Measurements from ENCODE around the gene HDAC9. TPM values are rescaled to one million over a fixed set of nuclear protein-coding genes. Genes with fewer than 3 reads are reported as not detected.

Gene HDAC9
- total RNA-seq, 1 donor from 2014 or later: 27.6 TPM

DNA sequence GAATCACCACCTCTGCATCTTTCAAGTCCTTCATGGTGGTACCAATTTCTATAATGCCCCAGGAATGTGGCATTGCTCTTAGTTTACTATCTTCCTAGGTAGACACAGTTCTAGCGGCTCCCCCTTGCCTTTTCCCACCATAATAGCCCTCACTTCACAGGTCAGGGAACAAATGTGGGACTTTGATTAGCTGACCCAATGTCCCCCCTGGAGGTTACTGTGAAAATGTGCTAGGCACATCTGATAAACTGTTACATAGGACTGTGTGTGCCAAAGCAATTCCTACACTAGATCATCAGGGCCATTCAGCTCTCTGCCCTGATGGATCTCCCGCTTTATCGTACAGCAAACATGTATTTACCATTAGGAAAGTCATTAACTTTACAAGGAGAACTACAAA lies 527.9 kb downstream of the HDAC9 start:
- FAIRE-seq (peak; percentile 5), DNase-seq (ENCODE audit: low read depth) (no peak)
- H3K4me1 Mint-ChIP-seq (ENCODE audit: low read depth, unreplicated experiment): peaks cover 24% of the 10 kb centered on the region
- Histone ChIP-seq H3K79me2 (ENCODE audit: insufficient read depth, low read length) (no peaks in the 10 kb centered on the region), H3K27ac (ENCODE audit: low read depth, low read length) (peak overlapping the region; percentile 34), H4K20me1 (ENCODE audit: insufficient read depth, low read length) (no peaks in the 10 kb centered on the region), H3K4me1 (ENCODE audit: insufficient read depth, low read length) (peaks cover 21% of the 10 kb centered on the region), H3K4me2 (ENCODE audit: low read length) (peak overlapping the region; percentile 34), H2AFZ (ENCODE audit: low read depth, low read length) (no peak overlapping the region), H3K27me3 (ENCODE audit: insufficient read depth, low read length) (no peaks in the 10 kb centered on the region), H3K9me3 (ENCODE audit: insufficient read depth, low read depth, low read length) (no peaks in the 10 kb centered on the region), H3K4me3 (ENCODE audit: insufficient read depth, low read depth, low read length) (no peak overlapping the region), H3K9ac (ENCODE audit: low read length) (no peak overlapping the region), H3K36me3 (ENCODE audit: insufficient read depth, low read length) (no peaks in the 10 kb centered on the region)
- peaks cover under 1% of the 10 kb centered on the region for H3K36me3 Mint-ChIP-seq (ENCODE audit: low read depth, unreplicated experiment)
- peak overlapping the region; percentile 89 for H3K27ac Mint-ChIP-seq (ENCODE audit: unreplicated experiment)
- no peaks in the 10 kb centered on the region for H3K27me3 Mint-ChIP-seq (ENCODE audit: low read depth, unreplicated experiment)
- TF ChIP-seq EZH2 (IDR thresholded peaks at IDR 0.05; ENCODE audit: insufficient read depth, low read length): no peak
- TF ChIP-seq, protein P1, sequence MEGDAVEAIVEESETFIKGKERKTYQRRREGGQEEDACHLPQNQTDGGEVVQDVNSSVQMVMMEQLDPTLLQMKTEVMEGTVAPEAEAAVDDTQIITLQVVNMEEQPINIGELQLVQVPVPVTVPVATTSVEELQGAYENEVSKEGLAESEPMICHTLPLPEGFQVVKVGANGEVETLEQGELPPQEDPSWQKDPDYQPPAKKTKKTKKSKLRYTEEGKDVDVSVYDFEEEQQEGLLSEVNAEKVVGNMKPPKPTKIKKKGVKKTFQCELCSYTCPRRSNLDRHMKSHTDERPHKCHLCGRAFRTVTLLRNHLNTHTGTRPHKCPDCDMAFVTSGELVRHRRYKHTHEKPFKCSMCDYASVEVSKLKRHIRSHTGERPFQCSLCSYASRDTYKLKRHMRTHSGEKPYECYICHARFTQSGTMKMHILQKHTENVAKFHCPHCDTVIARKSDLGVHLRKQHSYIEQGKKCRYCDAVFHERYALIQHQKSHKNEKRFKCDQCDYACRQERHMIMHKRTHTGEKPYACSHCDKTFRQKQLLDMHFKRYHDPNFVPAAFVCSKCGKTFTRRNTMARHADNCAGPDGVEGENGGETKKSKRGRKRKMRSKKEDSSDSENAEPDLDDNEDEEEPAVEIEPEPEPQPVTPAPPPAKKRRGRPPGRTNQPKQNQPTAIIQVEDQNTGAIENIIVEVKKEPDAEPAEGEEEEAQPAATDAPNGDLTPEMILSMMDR (IDR thresholded peaks at IDR 0.05; ENCODE audit: insufficient read depth, low read depth, low read length): no peak
- no peak overlapping the region for H3K4me3 Mint-ChIP-seq (ENCODE audit: unreplicated experiment)
- peaks cover 4% of the 10 kb centered on the region for H3K9me3 Mint-ChIP-seq (ENCODE audit: unreplicated experiment)

DNA sequence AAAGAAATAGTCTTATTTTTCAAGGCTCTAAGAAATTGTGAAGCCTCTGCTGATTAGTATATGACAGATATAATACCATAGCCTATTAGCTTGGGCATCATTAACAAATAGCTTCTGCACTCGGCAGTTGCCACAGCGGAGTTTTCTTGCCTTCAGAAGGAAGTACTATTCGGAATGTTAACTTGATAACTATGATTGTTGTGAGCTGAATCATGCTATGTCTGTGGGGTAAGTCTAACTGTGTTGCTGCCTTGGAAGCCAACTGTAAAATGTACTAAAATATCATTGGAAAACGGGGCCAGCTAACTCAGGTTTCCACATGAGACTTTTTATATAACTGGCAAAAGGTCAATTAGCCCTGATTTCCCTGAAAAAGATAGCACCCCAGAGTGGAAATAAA lies 528.7 kb downstream of the HDAC9 start:
- Mint-ChIP-seq H3K27me3 (ENCODE audit: low read depth, unreplicated experiment) (no peaks in the 10 kb centered on the region), H3K4me1 (ENCODE audit: low read depth, unreplicated experiment) (peaks cover 24% of the 10 kb centered on the region), H3K27ac (ENCODE audit: unreplicated experiment) (peak overlapping the region; percentile 89), H3K36me3 (ENCODE audit: low read depth, unreplicated experiment) (no peaks in the 10 kb centered on the region), H3K9me3 (ENCODE audit: unreplicated experiment) (peaks cover 4% of the 10 kb centered on the region), H3K4me3 (ENCODE audit: unreplicated experiment) (no peak overlapping the region)
- no peaks in the 10 kb centered on the region for H3K9me3 ChIP-seq (ENCODE audit: insufficient read depth, low read depth, low read length)
- H3K79me2 ChIP-seq (ENCODE audit: insufficient read depth, low read length): no peaks in the 10 kb centered on the region
- no peaks in the 10 kb centered on the region for H4K20me1 ChIP-seq (ENCODE audit: insufficient read depth, low read length)
- DNase-seq (ENCODE audit: low read depth) (peak; percentile 93), FAIRE-seq (peak; percentile 83)
- peak overlapping the region; percentile 34 for H3K4me2 ChIP-seq (ENCODE audit: low read length)
- no peak overlapping the region for H3K9ac ChIP-seq (ENCODE audit: low read length)
- H3K27me3 ChIP-seq (ENCODE audit: insufficient read depth, low read length): no peaks in the 10 kb centered on the region
- peaks cover 21% of the 10 kb centered on the region for H3K4me1 ChIP-seq (ENCODE audit: insufficient read depth, low read length)
- H2AFZ ChIP-seq (ENCODE audit: low read depth, low read length): peak overlapping the region; percentile 7
- H3K27ac ChIP-seq (ENCODE audit: low read depth, low read length): peak overlapping the region; percentile 22
- TF ChIP-seq EZH2 (IDR thresholded peaks at IDR 0.05; ENCODE audit: insufficient read depth, low read length): no peak
- TF ChIP-seq, protein P1 (IDR thresholded peaks at IDR 0.05; ENCODE audit: insufficient read depth, low read depth, low read length): no peak
- no peak overlapping the region for H3K4me3 ChIP-seq (ENCODE audit: insufficient read depth, low read depth, low read length)
- H3K36me3 ChIP-seq (ENCODE audit: insufficient read depth, low read length): no peaks in the 10 kb centered on the region

DNA sequence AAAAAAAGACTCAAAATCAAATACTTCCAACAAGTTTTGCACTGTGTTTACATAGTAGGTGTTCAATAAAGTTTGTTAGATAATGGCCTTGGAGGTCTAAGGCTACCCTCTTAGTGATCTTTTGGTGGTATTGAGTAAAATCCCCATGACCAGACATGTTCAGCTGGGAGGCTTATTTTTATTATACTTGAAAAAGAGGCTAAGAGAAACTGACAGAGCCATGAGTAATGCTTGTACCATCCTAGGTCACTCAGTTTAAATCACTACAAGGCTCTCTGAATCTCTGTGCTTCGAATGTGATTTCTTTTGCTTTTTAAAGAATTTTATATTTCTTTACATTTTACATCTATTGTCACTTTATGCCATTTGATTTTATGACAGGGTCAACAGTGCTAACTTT lies 531.3 kb downstream of the HDAC9 start:
- FAIRE-seq (peak; percentile 83), DNase-seq (ENCODE audit: low read depth) (peak; percentile 40)
- Mint-ChIP-seq H3K27me3 (ENCODE audit: low read depth, unreplicated experiment) (no peaks in the 10 kb centered on the region), H3K4me3 (ENCODE audit: unreplicated experiment) (no peak overlapping the region), H3K36me3 (ENCODE audit: low read depth, unreplicated experiment) (no peaks in the 10 kb centered on the region), H3K27ac (ENCODE audit: unreplicated experiment) (peak overlapping the region; percentile 13), H3K9me3 (ENCODE audit: unreplicated experiment) (peaks cover 4% of the 10 kb centered on the region), H3K4me1 (ENCODE audit: low read depth, unreplicated experiment) (peaks cover 25% of the 10 kb centered on the region)
- no peak overlapping the region for H3K4me2 ChIP-seq (ENCODE audit: low read length)
- H3K27ac ChIP-seq (ENCODE audit: low read depth, low read length): peak overlapping the region; percentile 1
- no peak overlapping the region for H2AFZ ChIP-seq (ENCODE audit: low read depth, low read length)
- no peaks in the 10 kb centered on the region for H3K9me3 ChIP-seq (ENCODE audit: insufficient read depth, low read depth, low read length)
- no peaks in the 10 kb centered on the region for H3K79me2 ChIP-seq (ENCODE audit: insufficient read depth, low read length)
- peaks cover 11% of the 10 kb centered on the region for H3K4me1 ChIP-seq (ENCODE audit: insufficient read depth, low read length)
- H4K20me1 ChIP-seq (ENCODE audit: insufficient read depth, low read length): no peaks in the 10 kb centered on the region
- no peaks in the 10 kb centered on the region for H3K36me3 ChIP-seq (ENCODE audit: insufficient read depth, low read length)
- H3K4me3 ChIP-seq (ENCODE audit: insufficient read depth, low read depth, low read length): no peak overlapping the region
- H3K27me3 ChIP-seq (ENCODE audit: insufficient read depth, low read length): no peaks in the 10 kb centered on the region
- H3K9ac ChIP-seq (ENCODE audit: low read length): no peak overlapping the region
- TF ChIP-seq, protein P1 (IDR thresholded peaks at IDR 0.05; ENCODE audit: insufficient read depth, low read depth, low read length): no peak
- TF ChIP-seq EZH2 (IDR thresholded peaks at IDR 0.05; ENCODE audit: insufficient read depth, low read length): no peak

Data from astrocyte (in vitro differentiated cells and primary cell).